Measurements from ENCODE around the gene DPF3. TPM values are rescaled to one million over a fixed set of nuclear protein-coding genes. Genes with fewer than 3 reads are reported as not detected.

DPF3 gene
- total and polyA plus RNA-seq, 2 experiments from 2014 or later: 6.8 to 7.9 TPM

GRCh38 chr14:72745991-72746980 is 147.6 kb downstream of the DPF3 start:
- H3K36me3 ChIP-seq (ENCODE audit: low read depth): peaks cover 8% of the 10 kb centered on the region; the same call in 1 of the 2 replicates
- peak overlapping the region; percentile 74 for H3K9ac ChIP-seq
- peak overlapping the region; percentile 96 for H3K27ac ChIP-seq
- no peaks in the 10 kb centered on the region for H3K9me2 ChIP-seq (ENCODE audit: insufficient read depth)
- H3F3A ChIP-seq (ENCODE audit: insufficient read depth): peaks cover 26% of the 10 kb centered on the region
- H2AFZ ChIP-seq: peak overlapping the region; percentile 41; the same call in 1 of the 2 replicates
- DNase-seq: peak; percentile 89
- WGBS, 2 experiments (ENCODE audit: low coverage in 1 of 2, low lambda C conversion rate in 2 of 2, missing lambda C conversion rate in 2 of 2): 57 to 65% methylated on average over 20 of the region's 20 CpGs
- TF ChIP-seq EZH2phosphoT487 (IDR thresholded peaks at IDR 0.05; ENCODE audit: insufficient read depth, low read depth) (no peak), EZH2 (IDR thresholded peaks at IDR 0.05; ENCODE audit: insufficient read depth, poor library complexity, severe bottlenecking) (no peak)
- in situ Hi-C loops (cut with MboI): no loop called here
- H4K20me1 ChIP-seq (ENCODE audit: insufficient read depth): no peaks in the 10 kb centered on the region
- peaks cover 37% of the 10 kb centered on the region for H3K4me1 ChIP-seq (ENCODE audit: insufficient read depth)
- H3K79me2 ChIP-seq (ENCODE audit: insufficient read depth): 0 out of 2 replicates have a peak, but pooled peaks cover 5% of the 10 kb centered on the region
- H3K4me3 ChIP-seq: peak overlapping the region; percentile 48
- no peaks in the 10 kb centered on the region for H3K9me3 ChIP-seq (ENCODE audit: low read depth)
- H3K27me3 ChIP-seq (replicated peaks; ENCODE audit: insufficient read depth): no peaks in the 10 kb centered on the region
- peak overlapping the region; percentile 80 for H3K4me2 ChIP-seq (ENCODE audit: unreplicated experiment)

- Histone ChIP-seq H2AFZ (peak overlapping the region; percentile 41; the same call in 1 of the 2 replicates), H3K9me3 (ENCODE audit: low read depth) (no peaks in the 10 kb centered on the region), H4K20me1 (ENCODE audit: insufficient read depth) (no peaks in the 10 kb centered on the region), H3K79me2 (ENCODE audit: insufficient read depth) (0 out of 2 replicates have a peak, but pooled peaks cover 5% of the 10 kb centered on the region), H3K9me2 (ENCODE audit: insufficient read depth) (no peaks in the 10 kb centered on the region), H3K4me1 (ENCODE audit: insufficient read depth) (peaks cover 35% of the 10 kb centered on the region), H3K4me3 (peak overlapping the region; percentile 48), H3K36me3 (ENCODE audit: low read depth) (peaks cover 7% of the 10 kb centered on the region; the same call in 1 of the 2 replicates), H3K27ac (peak overlapping the region; percentile 96), H3F3A (ENCODE audit: insufficient read depth) (peaks cover 25% of the 10 kb centered on the region), H3K9ac (peak overlapping the region; percentile 74), H3K27me3 (replicated peaks; ENCODE audit: insufficient read depth) (no peaks in the 10 kb centered on the region), H3K4me2 (ENCODE audit: unreplicated experiment) (peak overlapping the region; percentile 80)
- WGBS, 2 experiments (ENCODE audit: low coverage in 1 of 2, low lambda C conversion rate in 2 of 2, missing lambda C conversion rate in 2 of 2): 4 to 7% methylated on average over 5 of the region's 5 CpGs
- TF ChIP-seq EZH2phosphoT487 (IDR thresholded peaks at IDR 0.05; ENCODE audit: insufficient read depth, low read depth) (no peak), EZH2 (IDR thresholded peaks at IDR 0.05; ENCODE audit: insufficient read depth, poor library complexity, severe bottlenecking) (no peak)
- DNase-seq: peak; percentile 93
- in situ Hi-C loops (cut with MboI): no loop called here
Observed at GRCh38 chr14:72745546-72745945, 148.4 kb downstream of the DPF3 start.

- H3K4me3 ChIP-seq: no peak overlapping the region
- WGBS, 2 experiments (ENCODE audit: low coverage in 1 of 2, low lambda C conversion rate in 2 of 2, missing lambda C conversion rate in 2 of 2): 80 to 83% methylated on average over 8 of the region's 8 CpGs
- H3K4me2 ChIP-seq (ENCODE audit: unreplicated experiment): no peak overlapping the region
- H3K4me1 ChIP-seq (ENCODE audit: insufficient read depth): peaks cover 35% of the 10 kb centered on the region
- H3K9me3 ChIP-seq (ENCODE audit: low read depth): no peaks in the 10 kb centered on the region
- no peak overlapping the region for H3K27ac ChIP-seq
- H2AFZ ChIP-seq: no peak overlapping the region
- H3K9me2 ChIP-seq (ENCODE audit: insufficient read depth): no peaks in the 10 kb centered on the region
- H3K9ac ChIP-seq: no peak overlapping the region
- no peaks in the 10 kb centered on the region for H4K20me1 ChIP-seq (ENCODE audit: insufficient read depth)
- H3K27me3 ChIP-seq (replicated peaks; ENCODE audit: insufficient read depth): no peaks in the 10 kb centered on the region
- peaks cover 25% of the 10 kb centered on the region for H3F3A ChIP-seq (ENCODE audit: insufficient read depth)
- in situ Hi-C loops (cut with MboI): no loop called here
- TF ChIP-seq EZH2 (IDR thresholded peaks at IDR 0.05; ENCODE audit: insufficient read depth, poor library complexity, severe bottlenecking): no peak
- no peak for TF ChIP-seq EZH2phosphoT487 (IDR thresholded peaks at IDR 0.05; ENCODE audit: insufficient read depth, low read depth)
- H3K79me2 ChIP-seq (ENCODE audit: insufficient read depth): 0 out of 2 replicates have a peak, but pooled peaks cover 5% of the 10 kb centered on the region
- H3K36me3 ChIP-seq (ENCODE audit: low read depth): peaks cover 7% of the 10 kb centered on the region; the same call in 1 of the 2 replicates
- no peak for DNase-seq
Observed at GRCh38 chr14:72744416-72745120, 149.3 kb downstream of the DPF3 start.

- Histone ChIP-seq H3K79me2 (ENCODE audit: insufficient read depth) (0 out of 2 replicates have a peak, but pooled peaks cover 5% of the 10 kb centered on the region), H3K27ac (0 out of 2 replicates have a peak overlapping the region, but pooled peaks have one; percentile 2), H3K36me3 (ENCODE audit: low read depth) (peaks cover 5% of the 10 kb centered on the region; the same call in 1 of the 2 replicates), H3K4me1 (ENCODE audit: insufficient read depth) (peaks cover 37% of the 10 kb centered on the region), H2AFZ (no peak overlapping the region), H3K4me2 (ENCODE audit: unreplicated experiment) (no peak overlapping the region), H3K4me3 (no peak overlapping the region), H3K27me3 (replicated peaks; ENCODE audit: insufficient read depth) (no peaks in the 10 kb centered on the region), H4K20me1 (ENCODE audit: insufficient read depth) (no peaks in the 10 kb centered on the region), H3F3A (ENCODE audit: insufficient read depth) (peaks cover 25% of the 10 kb centered on the region), H3K9me2 (ENCODE audit: insufficient read depth) (no peaks in the 10 kb centered on the region), H3K9me3 (ENCODE audit: low read depth) (no peaks in the 10 kb centered on the region), H3K9ac (no peak overlapping the region)
- TF ChIP-seq EZH2 (IDR thresholded peaks at IDR 0.05; ENCODE audit: insufficient read depth, poor library complexity, severe bottlenecking) (no peak), EZH2phosphoT487 (IDR thresholded peaks at IDR 0.05; ENCODE audit: insufficient read depth, low read depth) (no peak)
- WGBS, 2 experiments (ENCODE audit: low coverage in 1 of 2, low lambda C conversion rate in 2 of 2, missing lambda C conversion rate in 2 of 2): 74 to 79% methylated on average over 2 of the region's 2 CpGs
- peak; percentile 18 for DNase-seq
- in situ Hi-C loops (cut with MboI): no loop called here
Observed at GRCh38 chr14:72743626-72744025, 150.3 kb downstream of the DPF3 start.

Data from GM23248 (cell line).